Chondrocyte (in vitro differentiated cells): ENCODE measurements around the gene TMEM59. TPM values are rescaled to one million over a fixed set of nuclear protein-coding genes. Genes with fewer than 3 reads are reported as not detected.

Source experiments
- DNase-seq: peaks from one replicate; pipeline ENCODE4 v3.0.0; 2021; ENCODE audit warnings: mixed read lengths, low spot score
- H3K27ac Mint-ChIP-seq: one replicate; pipeline ENCODE4 v1.8.0; 2021; ENCODE audit warnings: mild to moderate bottlenecking, moderate library complexity, mixed read lengths; ENCODE audit not compliant: unreplicated experiment
- H3K27me3 Mint-ChIP-seq: 2 replicates; pipeline ENCODE4 v1.8.0; 2021; ENCODE audit warnings: low read depth, mixed read lengths
- H3K36me3 Mint-ChIP-seq: 2 replicates; pipeline ENCODE4 v1.8.0; 2021; ENCODE audit warnings: low read depth, mixed read lengths
- H3K4me1 Mint-ChIP-seq: 2 replicates; pipeline ENCODE4 v1.8.0; 2021; ENCODE audit warnings: low read depth, mild to moderate bottlenecking, mixed read lengths
- H3K4me3 Mint-ChIP-seq: one replicate; pipeline ENCODE4 v1.8.0; 2021; ENCODE audit warnings: mild to moderate bottlenecking, moderate library complexity, mixed read lengths; ENCODE audit not compliant: unreplicated experiment
- H3K9me3 Mint-ChIP-seq: 2 replicates; pipeline ENCODE4 v1.8.0; 2021; ENCODE audit warnings: low read depth, mixed read lengths
- total RNA-seq: library from RNA; stranded (reverse); gene quantifications from 3 replicates; pipeline ENCODE4 v1.2.1, GENCODE V29; 2021
- TF ChIP-seq, protein P1 (sequence below): fragments of 200-600 bp; sonication (generic); IDR thresholded peaks from 2 replicates; pipeline ENCODE4 v1.5.0; 2021; ENCODE audit warnings: antibody characterized with exemption, mild to moderate bottlenecking, moderate library complexity

Gene TMEM59
- total RNA-seq, 1 donor from 2014 or later = 301 TPM

- Mint-ChIP-seq H3K27me3 (peaks cover 48% of the 10 kb centered on the region), H3K36me3 (no peaks in the 10 kb centered on the region), H3K9me3 (no peaks in the 10 kb centered on the region), H3K27ac (no peak overlapping the region), H3K4me3 (no peak overlapping the region), H3K4me1 (no peaks in the 10 kb centered on the region)
- DNase-seq = no peak
- TF ChIP-seq, protein P1, sequence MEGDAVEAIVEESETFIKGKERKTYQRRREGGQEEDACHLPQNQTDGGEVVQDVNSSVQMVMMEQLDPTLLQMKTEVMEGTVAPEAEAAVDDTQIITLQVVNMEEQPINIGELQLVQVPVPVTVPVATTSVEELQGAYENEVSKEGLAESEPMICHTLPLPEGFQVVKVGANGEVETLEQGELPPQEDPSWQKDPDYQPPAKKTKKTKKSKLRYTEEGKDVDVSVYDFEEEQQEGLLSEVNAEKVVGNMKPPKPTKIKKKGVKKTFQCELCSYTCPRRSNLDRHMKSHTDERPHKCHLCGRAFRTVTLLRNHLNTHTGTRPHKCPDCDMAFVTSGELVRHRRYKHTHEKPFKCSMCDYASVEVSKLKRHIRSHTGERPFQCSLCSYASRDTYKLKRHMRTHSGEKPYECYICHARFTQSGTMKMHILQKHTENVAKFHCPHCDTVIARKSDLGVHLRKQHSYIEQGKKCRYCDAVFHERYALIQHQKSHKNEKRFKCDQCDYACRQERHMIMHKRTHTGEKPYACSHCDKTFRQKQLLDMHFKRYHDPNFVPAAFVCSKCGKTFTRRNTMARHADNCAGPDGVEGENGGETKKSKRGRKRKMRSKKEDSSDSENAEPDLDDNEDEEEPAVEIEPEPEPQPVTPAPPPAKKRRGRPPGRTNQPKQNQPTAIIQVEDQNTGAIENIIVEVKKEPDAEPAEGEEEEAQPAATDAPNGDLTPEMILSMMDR = no peak
Observed at GRCh38 chr1:54012863-54013262, 40.1 kb downstream of the TMEM59 start.

DNA sequence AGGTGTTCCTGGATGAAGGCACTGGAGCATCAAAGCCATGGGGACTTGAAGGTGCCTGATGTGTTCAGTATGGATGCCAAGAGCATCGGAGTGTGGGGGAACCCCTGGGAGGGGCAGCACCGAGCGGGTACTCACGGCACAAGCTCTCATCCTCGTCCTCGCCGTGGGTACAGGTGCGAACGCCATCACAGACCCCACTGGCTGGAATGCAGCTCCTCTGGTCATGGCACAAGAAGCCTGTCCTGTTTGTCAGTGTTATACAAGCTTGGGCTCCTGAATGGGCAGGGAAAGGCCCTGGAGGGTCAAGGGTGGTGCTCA lies 41.0 kb downstream of the TMEM59 start:
- H3K36me3 Mint-ChIP-seq = no peaks in the 10 kb centered on the region
- H3K27ac Mint-ChIP-seq = no peak overlapping the region
- TF ChIP-seq, protein P1 = no peak
- no peak overlapping the region for H3K4me3 Mint-ChIP-seq
- no peak for DNase-seq
- peaks cover 41% of the 10 kb centered on the region for H3K27me3 Mint-ChIP-seq
- no peaks in the 10 kb centered on the region for H3K4me1 Mint-ChIP-seq
- H3K9me3 Mint-ChIP-seq = no peaks in the 10 kb centered on the region

- Mint-ChIP-seq H3K9me3 (no peaks in the 10 kb centered on the region), H3K4me1 (no peaks in the 10 kb centered on the region), H3K4me3 (no peak overlapping the region), H3K36me3 (no peaks in the 10 kb centered on the region), H3K27me3 (peaks cover 39% of the 10 kb centered on the region), H3K27ac (no peak overlapping the region)
- TF ChIP-seq, protein P1 = no peak
- no peak for DNase-seq
Observed at GRCh38 chr1:54011316-54012007, 41.5 kb downstream of the TMEM59 start.

DNA sequence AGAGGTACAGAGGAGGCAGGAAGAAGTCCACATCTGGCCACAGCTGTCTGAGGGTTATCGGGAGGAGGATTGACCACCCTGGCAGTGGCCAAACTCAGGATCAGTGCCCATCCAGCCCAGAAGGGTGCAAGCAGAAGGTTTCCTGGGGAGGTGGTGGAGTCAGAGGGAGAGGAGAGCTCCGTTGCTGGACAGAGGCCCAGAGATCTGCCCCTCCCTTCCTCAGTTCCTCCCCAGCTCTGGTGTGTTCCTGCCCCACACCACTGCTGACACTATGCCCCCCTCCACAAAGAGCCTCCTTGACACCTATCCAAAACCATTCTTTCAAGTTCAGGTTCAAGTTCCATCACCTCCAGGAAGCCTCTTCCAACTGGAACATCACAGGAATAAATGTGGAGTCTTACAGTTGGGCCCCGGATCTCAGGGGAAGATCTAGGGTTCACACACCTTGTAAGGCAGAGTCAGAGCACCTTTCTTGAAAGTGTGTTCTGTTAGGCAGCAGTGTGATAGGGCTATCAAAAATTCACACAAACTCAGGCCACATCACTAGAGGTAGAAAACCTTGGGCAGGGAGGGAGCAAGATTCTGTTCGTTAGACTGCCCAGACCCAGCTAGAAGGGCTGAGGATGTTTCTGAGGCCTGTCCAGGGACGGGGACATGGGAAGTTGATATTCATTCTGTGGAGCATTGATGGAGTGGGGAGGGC lies 42.4 kb downstream of the TMEM59 start:
- Mint-ChIP-seq H3K4me3 (no peak overlapping the region), H3K27ac (no peak overlapping the region), H3K4me1 (no peaks in the 10 kb centered on the region), H3K27me3 (peaks cover 39% of the 10 kb centered on the region), H3K9me3 (no peaks in the 10 kb centered on the region), H3K36me3 (no peaks in the 10 kb centered on the region)
- no peak for DNase-seq
- TF ChIP-seq, protein P1 = no peak

GRCh38 chr1:54009406-54009805 lies 43.6 kb downstream of the TMEM59 start:
- Mint-ChIP-seq H3K9me3 (no peaks in the 10 kb centered on the region), H3K36me3 (no peaks in the 10 kb centered on the region), H3K4me3 (no peak overlapping the region), H3K4me1 (no peaks in the 10 kb centered on the region), H3K27me3 (peaks cover 39% of the 10 kb centered on the region), H3K27ac (no peak overlapping the region)
- TF ChIP-seq, protein P1 = no peak
- DNase-seq = no peak
